Measurements from ENCODE around the gene ENDOU.

DNA sequence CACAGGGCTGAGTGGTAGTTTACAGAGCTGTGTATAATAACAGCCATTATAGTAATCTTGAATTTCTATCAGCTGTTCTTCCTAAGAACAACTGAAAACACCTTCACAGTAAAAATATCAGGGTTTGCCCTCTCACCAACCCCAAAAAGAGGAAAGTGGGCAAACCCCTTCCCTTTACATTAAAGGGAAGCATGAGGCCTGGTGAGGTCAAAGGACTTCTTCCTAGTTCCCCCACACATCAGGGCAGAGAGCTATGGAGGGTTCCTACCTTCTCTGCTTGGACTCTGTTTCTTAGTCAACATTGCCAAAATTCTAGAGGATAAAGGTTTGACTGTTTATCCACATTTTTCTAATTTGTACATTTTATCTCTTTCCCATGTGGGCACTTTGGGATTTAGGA, 15.0 kb downstream of the ENDOU start:
- TF ChIP-seq, protein P1, sequence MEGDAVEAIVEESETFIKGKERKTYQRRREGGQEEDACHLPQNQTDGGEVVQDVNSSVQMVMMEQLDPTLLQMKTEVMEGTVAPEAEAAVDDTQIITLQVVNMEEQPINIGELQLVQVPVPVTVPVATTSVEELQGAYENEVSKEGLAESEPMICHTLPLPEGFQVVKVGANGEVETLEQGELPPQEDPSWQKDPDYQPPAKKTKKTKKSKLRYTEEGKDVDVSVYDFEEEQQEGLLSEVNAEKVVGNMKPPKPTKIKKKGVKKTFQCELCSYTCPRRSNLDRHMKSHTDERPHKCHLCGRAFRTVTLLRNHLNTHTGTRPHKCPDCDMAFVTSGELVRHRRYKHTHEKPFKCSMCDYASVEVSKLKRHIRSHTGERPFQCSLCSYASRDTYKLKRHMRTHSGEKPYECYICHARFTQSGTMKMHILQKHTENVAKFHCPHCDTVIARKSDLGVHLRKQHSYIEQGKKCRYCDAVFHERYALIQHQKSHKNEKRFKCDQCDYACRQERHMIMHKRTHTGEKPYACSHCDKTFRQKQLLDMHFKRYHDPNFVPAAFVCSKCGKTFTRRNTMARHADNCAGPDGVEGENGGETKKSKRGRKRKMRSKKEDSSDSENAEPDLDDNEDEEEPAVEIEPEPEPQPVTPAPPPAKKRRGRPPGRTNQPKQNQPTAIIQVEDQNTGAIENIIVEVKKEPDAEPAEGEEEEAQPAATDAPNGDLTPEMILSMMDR (IDR thresholded peaks at IDR 0.05), result no peak
- TF ChIP-seq POLR2A (IDR thresholded peaks at IDR 0.05), result no peak
- TF ChIP-seq EP300 (IDR thresholded peaks at IDR 0.05), result no peak
- TF ChIP-seq POLR2AphosphoS5 (IDR thresholded peaks at IDR 0.05), result no peak

All from gastroesophageal sphincter (tissue), 3 donors.